RKO (cell line): ENCODE data around the gene NEIL3.
A peak's percentile ranks its signal among the peaks of the same experiment; 100 is the strongest.

Source experiments
- DNase-seq: peaks from one replicate; pipeline ENCODE4 v3.0.0-alpha.2; 2016; ENCODE audit warnings: low spot score

Gene NEIL3

GRCh38 chr4:177309522-177310371 is at the start of gene NEIL3:
TSS of gene NEIL3 (plus strand) at chr4:177309874. CDS start at chr4:177309954, 80 bp downstream.
- peak; percentile 91 for DNase-seq

GRCh38 chr4:177263818-177264217 is 45.9 kb upstream of the NEIL3 start:
- DNase-seq = no peak

DNA sequence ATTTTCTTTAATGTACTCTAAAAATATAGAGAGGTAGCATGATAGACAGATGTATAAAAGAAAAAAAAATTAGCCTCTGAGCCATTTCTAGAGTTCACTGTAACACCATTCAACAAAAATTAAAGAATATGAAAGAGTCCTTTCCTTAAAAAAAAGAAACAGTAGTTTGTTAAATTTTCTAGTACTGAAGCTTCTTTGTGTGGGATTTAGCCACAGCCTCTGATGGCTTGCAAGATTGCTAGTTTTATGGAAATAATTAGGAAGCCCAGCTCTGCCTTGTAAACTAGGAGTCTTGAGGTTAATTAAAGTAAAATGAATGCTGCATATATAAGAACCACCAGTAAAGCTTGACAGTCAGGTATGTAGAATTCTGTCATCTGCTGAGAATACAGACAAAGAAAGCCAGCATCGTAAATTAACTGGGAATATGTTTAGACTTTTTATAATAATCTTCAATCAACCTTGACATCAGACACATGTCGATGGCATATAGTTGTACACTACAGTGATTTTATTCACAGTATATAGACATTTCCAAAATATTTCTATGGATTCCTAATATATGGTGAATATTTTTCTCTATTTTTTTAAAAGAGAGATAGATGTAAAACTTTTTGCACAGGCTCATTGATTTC is 44.8 kb upstream of the NEIL3 start:
- DNase-seq = no peak

- DNase-seq = no peak
Observed at GRCh38 chr4:177265729-177266128, 43.9 kb upstream of the NEIL3 start.

GRCh38 chr4:177266506-177266905 is 43.2 kb upstream of the NEIL3 start:
- no peak for DNase-seq

GRCh38 chr4:177267911-177268310 is 41.8 kb upstream of the NEIL3 start:
- DNase-seq = no peak

GRCh38 chr4:177271091-177271490 is 38.6 kb upstream of the NEIL3 start:
- DNase-seq = no peak

- DNase-seq = no peak
Observed at GRCh38 chr4:177271915-177272766, 37.5 kb upstream of the NEIL3 start.

GRCh38 chr4:177275999-177276398 is 33.7 kb upstream of the NEIL3 start:
- no peak for DNase-seq

GRCh38 chr4:177281351-177281909 is 28.2 kb upstream of the NEIL3 start:
- DNase-seq = no peak

- no peak for DNase-seq
Observed at GRCh38 chr4:177282284-177282835, 27.3 kb upstream of the NEIL3 start.

DNA sequence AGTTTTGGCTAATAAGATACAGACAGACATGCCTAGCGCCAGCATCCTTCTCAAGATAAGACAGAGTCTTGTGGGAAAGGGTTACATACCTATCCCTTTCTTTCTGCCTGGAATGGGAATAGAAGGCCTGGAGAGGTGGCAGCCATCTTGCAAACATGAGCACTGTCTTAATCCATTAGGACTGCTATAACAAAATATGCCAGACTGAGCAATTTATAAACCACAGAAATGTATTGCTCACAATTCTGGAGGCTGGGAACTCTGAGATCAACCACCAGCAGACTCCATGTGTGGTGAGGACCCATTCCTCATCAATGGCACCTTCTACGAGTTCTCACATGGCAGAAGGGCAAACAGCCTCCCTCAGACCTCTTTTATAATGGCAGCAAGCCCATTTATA is 26.5 kb upstream of the NEIL3 start:
- no peak for DNase-seq

GRCh38 chr4:177285953-177286352 is 23.7 kb upstream of the NEIL3 start:
- DNase-seq = no peak

GRCh38 chr4:177287255-177287654 is 22.4 kb upstream of the NEIL3 start:
- DNase-seq = no peak

GRCh38 chr4:177288335-177288734 is 21.3 kb upstream of the NEIL3 start:
- no peak for DNase-seq

DNA sequence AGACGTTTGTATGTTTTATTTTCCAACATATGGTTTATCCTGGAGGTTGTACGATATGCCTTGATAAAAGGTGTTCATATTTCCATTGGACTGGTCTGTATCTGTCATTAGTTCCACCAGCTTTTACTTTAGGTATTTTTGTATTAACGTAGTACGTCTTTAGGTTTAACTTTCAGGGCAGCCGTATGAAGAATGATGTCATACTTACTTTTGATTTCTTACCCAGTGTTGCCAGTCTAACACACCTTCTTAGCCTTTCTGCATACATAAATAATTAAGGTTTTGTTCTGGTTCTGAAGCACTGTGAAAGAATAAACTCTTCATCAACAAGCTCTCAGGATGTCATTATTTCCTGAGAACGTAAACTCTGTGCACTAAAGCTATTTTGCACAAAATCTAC is 18.9 kb upstream of the NEIL3 start:
- no peak for DNase-seq

- DNase-seq = no peak
Observed at GRCh38 chr4:177292171-177292570, 17.5 kb upstream of the NEIL3 start.

DNA sequence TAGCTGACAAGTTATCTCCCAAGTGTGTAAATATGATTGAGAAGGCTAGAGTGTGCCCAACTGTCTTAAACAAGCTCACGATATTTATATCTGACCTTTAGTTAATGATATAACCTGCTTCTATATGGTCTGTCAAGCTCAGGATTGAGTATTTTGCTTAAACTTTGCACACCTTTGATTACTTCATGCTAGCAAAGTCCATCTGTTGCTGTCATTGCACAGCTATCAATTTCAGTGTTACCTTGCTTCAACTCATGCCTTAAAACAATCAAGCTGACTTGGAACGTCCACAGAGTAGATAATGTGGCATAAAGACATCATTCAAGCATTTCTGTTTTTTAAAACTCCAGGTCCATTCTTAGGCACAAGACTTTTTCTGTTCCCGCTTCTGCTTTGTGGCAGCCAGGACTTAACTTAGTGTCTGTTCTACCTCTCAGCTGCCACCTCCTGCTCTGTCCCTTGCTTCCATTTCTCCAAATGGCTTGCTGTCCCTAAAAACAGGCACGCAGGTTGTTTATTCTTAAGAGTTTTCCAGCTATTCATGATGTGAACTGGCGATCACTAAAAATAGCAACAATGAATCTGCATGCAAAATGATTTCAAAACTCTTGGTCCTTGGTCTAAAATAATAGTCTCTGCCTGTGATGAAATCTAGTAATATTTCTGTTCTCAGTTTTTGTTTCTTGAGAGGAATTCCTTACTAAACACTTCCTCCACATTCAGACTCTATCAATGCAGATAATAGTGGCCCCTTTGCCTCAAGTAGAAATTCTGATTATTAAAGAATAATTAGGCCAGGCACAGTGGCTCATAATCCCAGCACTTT is 16.3 kb upstream of the NEIL3 start:
- no peak for DNase-seq

- DNase-seq = no peak
Observed at GRCh38 chr4:177297785-177298391, 11.8 kb upstream of the NEIL3 start.

- no peak for DNase-seq
Observed at GRCh38 chr4:177301126-177301639, 8.5 kb upstream of the NEIL3 start.
